Bronchial epithelial cell (primary cell): Measurements from ENCODE around the gene GABRB3. TPM values are rescaled to one million over a fixed set of nuclear protein-coding genes. Genes with fewer than 3 reads are reported as not detected.

Experiments
- total RNA-seq: library from RNA; depleted of rRNA; stranded (reverse); fragments of >200 nt; gene quantifications from 2 replicates; pipeline ENCODE4 v1.2.1, GENCODE V29; 2014

The GABRB3 gene
- total RNA-seq, 1 donor from 2014 or later, result 1.1 TPM

Other genes with a start within 250 kb of the GABRB3 start
- not detected in 2 replicates for gene GABRA5, start 94.0 kb upstream of the GABRB3 start, total RNA-seq
- gene GABRG3, start 198.1 kb upstream of the GABRB3 start, total RNA-seq, result not detected in 2 replicates